GM18511 (cell line): ENCODE data around the gene GPR151.
A peak's percentile ranks its signal among the peaks of the same experiment; 100 is the strongest.
"Not testable (repeated sequence)": the region's sequence is repeated elsewhere in the genome, so short reads cannot be mapped to it uniquely, and the experiment has no call there.

Experiments
- ATAC-seq: cut with Tn5 transposase; IDR thresholded peaks from one replicate; pipeline ENCODE4 v1.9.1; 2021; ENCODE audit warnings: mild to moderate bottlenecking, moderate library complexity; ENCODE audit not compliant: unreplicated experiment

The GPR151 gene

DNA sequence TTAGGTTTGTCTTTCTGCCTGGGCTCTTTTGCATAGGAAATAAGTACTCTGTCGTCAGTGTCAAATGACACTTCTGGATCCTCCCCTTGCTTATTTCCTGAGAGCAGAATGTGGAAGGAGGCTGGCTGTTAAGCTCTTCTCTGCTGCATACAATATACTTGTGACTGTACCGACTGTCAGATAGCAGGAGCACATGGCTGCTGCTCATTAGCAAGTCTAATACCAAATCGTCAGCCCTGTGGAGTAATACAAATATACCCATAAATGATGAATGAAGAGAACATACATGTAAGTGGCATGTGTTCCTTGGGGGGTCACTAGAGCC, at the start of gene GPR151:
GPR151 (minus strand) TSS at position 40 of the 325 bp plus-strand sequence. CDS start 77 bp downstream, outside the sequence.
- no peak for ATAC-seq

DNA sequence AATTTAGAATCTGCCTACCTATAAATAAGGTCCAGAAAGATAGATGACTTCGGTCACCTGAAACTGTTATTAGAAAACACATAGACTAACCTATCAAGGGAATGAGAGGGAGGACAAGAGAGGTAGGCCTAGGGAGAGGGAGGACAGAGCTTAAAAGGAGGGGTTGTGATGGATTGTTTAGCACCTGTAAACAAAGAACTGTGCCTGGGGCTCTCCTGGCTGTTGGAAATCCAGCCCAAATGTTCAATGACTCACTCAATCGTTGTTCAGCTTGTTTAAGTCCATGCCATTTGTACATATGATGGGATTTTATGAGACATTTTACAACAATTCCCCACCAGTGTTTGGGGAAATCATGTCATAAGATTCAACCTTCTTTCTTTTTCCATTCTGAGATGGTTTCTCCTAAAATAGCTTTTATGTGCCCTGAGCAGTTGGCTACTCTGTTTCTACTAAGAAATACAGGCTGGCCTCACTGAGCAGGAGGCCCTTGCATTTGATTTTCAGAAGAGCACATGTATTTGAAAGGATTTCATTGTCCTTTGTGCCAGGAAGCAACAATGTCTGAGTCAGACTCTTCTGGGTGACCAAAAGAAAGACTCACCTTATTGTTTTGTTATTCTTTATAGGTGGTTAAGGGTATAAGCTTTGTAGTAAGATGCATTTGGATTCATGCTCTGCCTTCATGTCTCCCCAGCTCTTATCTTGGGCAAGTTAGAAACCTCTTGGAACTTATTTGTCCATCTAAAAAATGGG, 48.2 kb upstream of the GPR151 start:
- no peak for ATAC-seq

DNA sequence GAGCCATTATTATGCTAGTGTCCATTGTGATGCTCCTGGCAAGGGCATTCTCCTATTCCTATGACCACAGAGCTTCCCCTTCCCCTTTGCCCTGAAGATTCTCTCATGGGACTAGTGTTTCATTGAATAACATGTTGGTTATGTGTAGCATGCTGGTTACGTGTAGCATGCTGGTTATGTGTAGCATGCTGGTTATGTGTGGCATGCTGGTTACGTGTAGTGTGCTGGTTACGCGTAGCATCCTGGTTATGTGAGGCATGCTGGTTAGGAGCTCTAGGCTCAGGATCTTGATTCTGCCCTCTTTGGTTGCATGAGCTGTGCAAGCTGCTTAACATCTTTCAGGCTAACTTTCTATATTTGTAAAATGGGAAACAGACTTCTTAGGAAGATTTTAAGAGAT, 46.5 kb upstream of the GPR151 start:
- ATAC-seq, result no peak

DNA sequence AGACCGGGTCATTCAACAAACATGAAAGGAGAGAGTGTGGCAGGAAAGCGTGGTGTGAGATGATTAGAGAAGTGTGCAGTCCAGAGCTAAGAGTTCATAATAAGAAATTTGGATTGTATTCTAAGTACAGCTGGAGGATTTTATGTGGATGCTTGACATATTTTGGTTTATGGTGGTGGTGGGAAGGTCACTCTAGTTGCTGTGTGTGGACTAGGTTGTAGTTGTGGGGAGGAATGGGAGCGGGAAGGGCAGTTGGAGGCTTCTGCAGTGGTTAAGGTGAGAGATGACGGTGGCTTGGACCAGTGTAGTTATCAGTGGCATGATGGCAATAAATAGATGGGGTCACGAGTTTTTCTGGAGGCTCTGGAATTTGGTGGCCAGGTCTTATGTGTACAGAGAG, 45.7 kb upstream of the GPR151 start:
- ATAC-seq, result no peak

DNA sequence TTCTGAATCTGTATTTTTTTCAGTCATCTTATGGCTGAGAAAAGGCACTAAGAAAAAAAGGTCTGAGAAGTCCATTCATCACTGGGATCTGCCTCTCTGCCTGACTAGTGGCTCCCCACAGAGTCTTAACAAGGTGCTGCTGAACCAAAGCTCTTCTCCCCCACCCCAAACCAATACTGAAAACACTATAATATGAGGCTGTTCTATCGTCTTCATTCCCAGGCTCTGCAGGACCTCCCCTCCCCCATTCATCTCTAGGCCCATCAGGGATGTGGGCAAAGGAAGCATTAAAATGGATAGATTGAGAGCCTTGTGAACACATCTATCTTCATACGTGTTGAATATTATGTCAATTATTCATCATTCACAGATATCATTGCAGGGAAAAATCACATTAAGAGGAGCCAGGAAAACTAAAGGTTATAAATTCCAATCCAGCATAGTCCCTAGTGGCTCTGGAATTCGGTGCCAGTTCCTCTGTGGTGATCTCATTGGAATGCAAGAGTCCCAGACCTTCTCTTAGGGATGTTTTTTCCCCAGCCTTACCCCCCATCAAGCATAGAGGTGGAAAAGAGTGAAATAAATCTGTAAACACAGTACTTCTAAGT, 44.3 kb upstream of the GPR151 start:
- ATAC-seq, result peak; percentile 34

DNA sequence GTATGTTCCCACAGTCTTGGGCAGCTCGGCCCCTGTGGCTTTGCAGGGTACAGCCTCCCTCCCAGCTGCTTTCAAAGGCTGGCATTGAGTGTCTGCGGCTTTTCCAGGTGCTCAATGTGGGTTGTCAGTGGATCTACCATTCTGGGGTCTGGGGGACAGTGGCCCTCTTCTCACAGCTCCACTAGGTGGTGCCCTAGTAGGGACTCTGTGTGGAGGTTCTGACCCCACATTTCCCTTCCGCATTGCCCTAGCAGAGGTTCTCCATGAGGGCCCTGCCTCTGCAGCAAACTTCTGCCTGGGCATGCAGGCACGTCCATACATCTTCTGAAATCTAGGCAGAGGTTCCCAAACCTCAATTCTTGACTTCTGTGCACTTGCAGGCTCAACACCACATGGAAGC, 40.9 kb upstream of the GPR151 start:
- not testable (repeated sequence) for ATAC-seq

DNA sequence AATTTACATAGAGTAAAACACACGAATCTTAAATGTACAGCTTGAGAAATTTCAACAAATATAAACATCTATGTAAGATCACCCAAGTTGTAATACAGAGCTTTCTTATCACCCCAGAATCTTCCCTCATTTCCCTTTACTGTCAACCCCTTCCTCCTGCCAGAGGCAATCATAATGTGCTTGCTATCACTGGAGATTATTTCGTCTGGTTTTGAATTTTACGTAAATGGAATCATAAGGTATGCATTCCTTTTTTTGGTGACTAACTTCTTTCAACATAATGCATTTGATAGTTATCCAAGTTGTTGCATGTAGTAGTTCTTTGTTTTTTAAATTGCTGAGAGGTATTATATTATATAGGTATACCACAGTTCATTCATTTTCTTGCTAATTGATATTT, 37.5 kb upstream of the GPR151 start:
- ATAC-seq, result no peak

DNA sequence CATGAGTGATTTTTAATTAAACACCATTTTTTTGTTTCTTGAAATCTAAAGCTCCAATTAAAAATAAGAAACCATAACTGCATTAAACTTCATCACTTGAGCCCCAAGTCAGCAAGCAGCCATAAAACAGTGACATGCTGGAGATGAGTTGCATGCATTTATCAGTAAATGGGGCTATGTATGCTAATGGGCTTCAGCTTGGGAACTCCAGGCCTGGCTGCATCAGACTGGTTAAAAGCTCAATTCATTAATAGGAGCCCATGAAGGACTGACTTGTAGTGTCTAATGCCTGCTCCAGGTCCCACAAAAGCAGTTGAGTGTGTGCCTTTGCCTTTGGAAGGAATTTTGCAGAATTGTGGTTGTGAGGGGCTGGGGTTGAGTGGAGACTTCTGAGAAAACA, 33.6 kb upstream of the GPR151 start:
- ATAC-seq, result no peak

DNA sequence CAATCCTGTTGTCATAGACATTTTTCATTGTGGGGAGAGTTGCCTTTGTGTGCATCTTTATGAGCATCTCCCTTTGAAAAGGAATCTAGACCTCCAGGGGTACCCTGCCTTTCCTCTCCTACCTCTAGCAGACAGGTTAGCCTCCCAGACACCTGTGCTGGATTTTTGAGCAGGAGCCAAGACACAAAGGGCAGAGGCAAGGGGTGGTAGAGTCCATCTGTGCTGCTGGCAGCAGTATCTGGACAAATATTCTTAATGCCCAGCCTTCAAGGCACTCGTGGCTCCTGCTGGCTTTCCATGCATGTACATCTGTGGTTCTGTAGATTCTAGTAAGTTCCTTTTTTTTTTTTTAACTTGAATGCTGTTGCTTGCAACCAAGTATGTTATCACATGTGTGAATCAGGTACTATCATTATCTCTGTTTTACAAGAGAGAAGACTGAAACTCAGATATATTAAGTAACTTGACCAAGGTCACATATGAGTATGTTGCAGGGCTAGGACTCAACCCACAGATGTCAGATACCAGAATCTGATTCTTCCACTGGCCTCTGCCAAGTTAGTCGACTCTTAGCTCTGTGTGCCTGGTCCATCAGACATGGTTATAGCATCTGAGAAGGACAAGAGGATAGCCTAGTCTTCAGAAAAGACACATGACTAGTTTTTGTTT, 32.9 kb upstream of the GPR151 start:
- peak; percentile 71 for ATAC-seq

DNA sequence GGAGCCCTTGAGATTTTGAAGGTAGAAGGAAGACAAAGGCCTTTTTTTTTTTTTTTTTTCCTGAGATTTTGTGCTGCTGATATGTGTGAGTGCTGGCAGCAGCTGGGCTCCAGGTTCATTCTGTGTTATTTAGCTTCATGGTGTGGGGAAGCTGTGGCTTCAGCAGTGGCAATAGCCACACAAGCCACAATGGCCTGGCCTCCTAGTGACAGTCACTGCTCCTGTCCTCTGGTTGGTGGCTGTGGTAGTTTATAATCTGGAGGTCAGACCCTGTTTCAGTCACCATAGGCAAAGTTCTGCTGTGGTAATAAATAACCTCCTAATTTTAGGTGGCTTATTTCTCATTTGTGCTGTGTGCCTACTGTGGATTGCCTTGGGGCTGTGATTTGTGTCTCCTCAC, 28.2 kb upstream of the GPR151 start:
- ATAC-seq, result no peak

DNA sequence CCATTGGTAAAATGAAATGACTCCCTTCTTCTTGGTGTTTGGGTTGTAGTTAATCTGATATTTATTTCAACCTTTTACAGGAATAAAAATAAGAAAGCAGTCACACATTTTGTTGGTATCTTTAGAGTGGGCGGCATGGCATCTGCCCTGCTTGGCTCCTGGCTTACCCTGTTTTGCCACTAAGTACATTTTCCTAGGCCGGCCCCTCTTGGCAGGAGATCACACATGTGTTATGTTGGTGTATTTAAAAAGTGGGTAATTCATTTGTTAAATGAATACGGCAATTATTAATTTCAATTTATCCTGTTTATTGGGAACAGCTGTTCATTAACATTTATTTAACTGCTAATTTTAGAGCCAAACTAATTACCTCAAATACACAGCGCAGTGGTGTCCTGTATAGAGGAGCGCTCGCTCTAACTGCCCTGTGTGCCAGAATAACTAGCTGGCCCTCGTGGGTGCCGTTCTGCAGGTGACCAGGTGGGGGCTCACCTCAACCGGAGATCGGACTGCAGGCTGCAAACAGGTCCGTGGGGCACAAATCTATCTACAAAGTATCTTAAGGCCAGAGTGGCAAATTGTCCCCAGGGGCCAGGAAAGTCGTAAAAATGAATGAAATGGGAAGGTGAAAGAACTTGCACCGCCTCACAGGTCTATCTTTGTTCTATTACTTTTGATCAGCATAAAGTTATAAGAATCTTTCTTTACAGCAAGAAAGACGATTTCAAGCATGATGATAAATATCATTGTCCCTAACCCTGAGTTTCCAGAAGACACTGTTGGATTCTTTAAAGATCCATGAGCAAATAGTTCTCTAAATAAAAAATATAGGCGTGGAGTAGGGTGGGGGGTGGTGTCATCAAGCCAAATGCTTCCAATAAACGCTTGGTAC, 26.2 kb upstream of the GPR151 start:
- peak; percentile 99 for ATAC-seq

DNA sequence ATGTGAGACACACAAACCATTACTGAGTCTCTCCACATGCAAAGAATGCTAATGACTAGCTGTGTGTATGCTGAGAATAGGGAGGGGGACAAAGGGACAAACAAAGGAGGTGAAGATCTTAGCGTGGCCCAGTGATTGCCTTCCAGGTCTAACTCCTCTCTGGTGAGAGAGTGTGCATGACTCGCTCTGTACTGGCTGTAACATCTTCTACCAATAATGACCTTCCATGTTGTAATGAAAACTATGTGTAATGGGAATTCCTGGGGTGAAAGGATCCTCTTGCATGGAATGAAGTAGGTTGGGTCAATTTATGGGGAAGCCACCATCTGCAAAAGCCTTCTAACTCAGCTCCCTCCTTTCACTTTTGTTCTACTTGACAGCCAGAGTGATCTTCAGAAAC, 24.4 kb upstream of the GPR151 start:
- no peak for ATAC-seq

DNA sequence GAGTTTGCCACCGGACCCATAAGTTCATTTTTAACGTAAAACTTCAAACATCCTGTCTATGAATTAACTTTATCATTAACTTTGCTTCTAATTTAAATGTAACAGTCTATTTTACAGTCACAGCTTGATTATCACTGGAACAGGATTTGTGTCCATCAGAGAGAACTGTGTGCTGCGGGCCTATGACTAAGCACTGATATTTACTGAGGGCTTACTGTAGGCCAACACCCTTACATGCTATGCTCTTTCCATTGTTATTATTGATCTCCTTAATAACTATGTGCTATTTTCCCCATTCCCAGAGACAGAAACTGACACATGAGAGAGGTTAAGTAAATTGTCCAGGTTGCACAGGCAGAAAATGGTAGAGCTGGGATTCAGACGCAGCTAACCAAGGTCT, 24.0 kb upstream of the GPR151 start:
- no peak for ATAC-seq

DNA sequence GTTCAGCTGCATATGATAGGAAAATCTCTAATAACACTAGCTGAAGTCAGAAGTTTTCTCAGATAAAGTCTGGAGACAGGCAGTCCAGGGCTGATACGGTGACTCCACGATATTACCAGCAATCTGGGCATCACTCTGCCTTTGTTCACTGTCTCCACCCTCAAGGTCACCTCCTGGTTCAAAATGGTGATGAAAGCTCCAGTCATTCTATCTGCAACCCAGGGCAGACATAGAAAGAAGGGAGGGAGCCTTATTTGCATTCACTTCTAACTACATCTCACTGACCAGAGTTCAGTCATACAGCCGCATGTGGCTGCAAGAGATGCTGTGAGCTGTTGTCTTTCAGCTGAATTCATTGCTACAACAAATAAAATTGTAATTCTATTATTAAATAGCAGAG, 22.4 kb upstream of the GPR151 start:
- no peak for ATAC-seq

DNA sequence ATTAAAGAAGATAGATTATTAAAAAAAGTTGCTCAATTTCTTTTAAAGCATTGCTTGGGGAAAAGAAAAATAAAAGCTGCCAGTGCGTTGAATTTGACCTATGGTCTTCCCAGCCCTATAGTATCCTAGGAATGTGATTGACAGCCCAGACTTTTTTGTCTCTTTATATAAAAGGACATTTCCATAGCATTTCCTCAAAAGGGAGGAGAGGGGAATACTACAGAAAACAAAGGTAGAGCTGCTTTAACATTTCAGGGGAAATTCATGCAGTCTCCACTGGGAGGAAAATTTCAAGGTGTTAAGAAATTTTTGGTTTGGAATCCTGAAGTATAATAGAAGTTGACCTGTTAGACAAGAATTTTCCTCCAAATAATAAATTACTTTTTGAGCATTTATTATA, 17.9 kb upstream of the GPR151 start:
- no peak for ATAC-seq

DNA sequence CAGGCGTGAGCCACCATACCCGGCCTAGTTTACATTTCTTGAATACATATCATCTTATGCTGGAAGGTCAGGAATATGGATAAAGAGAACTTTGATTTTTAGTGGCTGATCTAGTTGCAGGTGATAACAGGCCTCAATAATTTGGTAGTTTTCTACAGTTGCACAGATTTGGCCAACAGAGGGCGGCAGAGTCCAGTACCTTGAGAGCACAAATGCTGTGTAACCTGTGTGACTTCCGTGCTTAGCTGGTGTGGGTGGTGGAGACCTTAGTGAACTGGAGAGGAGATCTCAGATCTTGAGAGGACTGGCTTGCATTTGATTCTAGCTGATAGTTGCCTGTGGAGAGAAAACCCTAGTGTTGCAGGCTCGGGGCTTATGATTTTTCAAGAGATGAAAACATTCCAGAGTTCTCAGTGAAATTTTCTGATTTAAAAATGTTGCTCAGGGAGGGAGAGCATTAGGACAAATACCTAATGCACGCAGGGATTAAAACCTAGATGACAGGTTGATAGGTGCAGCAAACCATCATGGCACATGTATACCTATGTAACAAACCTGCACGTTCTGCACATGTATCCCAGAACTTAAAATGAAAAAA, 17.4 kb upstream of the GPR151 start:
- ATAC-seq, result peak; percentile 97

DNA sequence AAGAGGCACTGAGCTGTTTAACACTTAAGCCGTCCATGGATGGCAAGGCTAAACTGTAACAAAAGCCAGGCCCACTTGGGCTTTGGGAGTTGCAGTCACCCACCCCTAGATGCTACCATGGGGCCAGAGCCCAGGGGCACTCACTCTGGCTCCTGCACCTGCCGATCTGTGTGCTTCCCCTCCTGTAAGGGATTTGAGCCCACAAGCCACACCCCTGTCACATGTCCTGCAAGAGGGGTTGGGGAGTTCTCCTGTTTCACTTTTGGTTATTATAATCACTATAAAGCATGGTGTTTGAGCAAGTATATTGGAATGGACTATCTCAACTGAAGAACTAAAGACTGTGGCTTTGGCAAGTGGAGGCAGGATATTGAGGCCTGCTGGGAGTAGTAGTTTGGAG, 14.0 kb upstream of the GPR151 start:
- peak; percentile 51 for ATAC-seq

DNA sequence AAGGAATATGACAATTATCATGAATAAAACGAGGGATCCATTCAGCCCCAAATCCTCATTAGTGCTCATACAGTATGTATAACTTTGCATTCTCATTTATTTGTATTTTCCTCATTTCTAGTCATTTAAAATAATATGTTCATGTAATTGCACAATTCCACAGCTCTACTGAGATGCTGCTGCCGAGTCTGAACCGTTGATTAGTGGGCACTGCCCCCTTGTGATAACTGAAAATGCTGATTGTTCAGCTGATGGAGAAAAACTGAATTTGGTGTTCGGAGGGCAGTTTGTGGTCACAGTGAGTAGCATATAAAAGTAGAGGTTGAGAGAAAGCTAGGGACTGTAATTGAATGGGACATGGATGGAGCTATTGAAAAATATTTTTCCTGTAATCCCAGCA, 12.2 kb upstream of the GPR151 start:
- ATAC-seq, result no peak

DNA sequence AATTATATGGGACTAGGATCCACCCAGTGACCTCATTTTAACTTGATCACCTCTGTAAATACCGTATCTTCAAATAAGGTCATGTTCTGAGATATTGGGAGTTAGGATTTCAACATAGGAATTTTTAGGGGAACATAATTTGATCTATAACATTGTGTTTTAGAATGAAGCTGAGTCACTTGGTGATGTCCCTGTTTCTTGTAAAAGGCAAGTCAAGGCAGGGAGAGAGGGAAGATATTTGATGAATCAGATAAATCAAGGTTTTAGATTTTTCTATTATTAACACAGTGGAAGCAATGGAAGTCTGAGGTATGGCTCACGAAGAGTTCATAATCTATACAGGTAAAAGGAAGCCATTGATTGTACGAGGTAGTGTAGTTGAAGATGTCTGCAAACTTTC, 11.8 kb upstream of the GPR151 start:
- ATAC-seq, result no peak

DNA sequence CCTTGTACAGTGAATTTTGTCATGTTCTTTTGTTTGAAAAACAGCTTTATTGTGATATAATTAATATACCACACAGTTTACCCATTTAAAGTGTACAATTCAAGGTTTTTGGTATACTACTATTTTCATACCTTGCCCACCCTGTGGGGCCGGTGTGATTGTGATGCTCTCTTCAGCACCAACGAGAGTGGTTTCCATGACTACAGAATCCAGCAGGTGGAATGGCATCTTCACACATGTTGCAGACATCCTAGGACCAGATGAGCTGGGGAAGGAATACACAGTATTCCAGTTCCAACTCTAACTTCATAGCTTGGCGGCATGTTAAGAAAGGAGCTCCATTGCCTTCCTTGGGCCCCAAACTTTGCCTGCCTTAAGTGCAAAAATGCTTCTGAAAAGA, 7.7 kb upstream of the GPR151 start:
- ATAC-seq, result no peak
